Measurements from ENCODE around the gene FIG4.
"Not testable (repeated sequence)": the region's sequence is repeated elsewhere in the genome, so short reads cannot be mapped to it uniquely, and the experiment has no call there.

Gene FIG4

GRCh38 chr6:109815054-109815453 is 124.0 kb downstream of the FIG4 start:
- DNase-seq (ENCODE audit: low read depth): no peak
- TF ChIP-seq CTCF (IDR thresholded peaks at IDR 0.05; ENCODE audit: control insufficient read depth, insufficient read depth, low read depth, low read length, missing control alignments): no peak
- H3K4me3 ChIP-seq (ENCODE audit: control insufficient read depth, low read depth, low read length): no peak overlapping the region

- DNase-seq (ENCODE audit: low read depth): no peak
- no peak for TF ChIP-seq CTCF (IDR thresholded peaks at IDR 0.05; ENCODE audit: control insufficient read depth, insufficient read depth, low read depth, low read length, missing control alignments)
- no peak overlapping the region for H3K4me3 ChIP-seq (ENCODE audit: control insufficient read depth, low read depth, low read length)
Measured at GRCh38 chr6:109816452-109817374, 125.6 kb downstream of the FIG4 start.

DNA sequence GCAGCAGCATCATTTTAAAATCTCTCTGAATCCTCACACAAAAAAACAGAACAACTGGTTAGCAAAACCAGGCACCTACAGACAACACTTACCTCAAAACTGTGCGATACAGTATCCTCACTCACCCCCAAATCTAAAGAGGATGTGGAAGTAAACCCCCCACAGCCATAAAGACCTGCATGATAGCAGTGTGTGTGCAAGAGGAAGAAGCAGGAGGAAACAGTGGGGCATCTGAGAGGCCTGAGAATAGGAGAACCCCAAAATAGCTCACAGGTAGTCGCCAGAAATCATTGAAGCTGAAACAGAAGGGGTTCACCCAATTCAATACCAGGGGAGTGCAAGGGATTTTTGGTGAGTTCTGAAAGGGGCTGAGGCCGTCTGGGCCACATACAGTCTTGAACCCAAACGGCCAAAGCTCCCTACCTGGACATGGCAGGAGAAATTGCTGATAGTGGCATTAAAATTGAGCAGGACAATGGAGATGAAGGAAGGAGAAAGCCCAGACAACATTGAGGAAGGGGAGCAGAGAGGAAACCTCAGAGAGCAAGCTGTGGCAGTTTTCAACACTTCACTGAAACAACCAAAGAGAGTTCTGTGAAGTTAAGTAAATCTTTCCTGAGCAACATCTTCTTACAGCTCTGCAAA is 129.7 kb downstream of the FIG4 start:
- no peak for TF ChIP-seq CTCF (IDR thresholded peaks at IDR 0.05; ENCODE audit: control insufficient read depth, insufficient read depth, low read depth, low read length, missing control alignments)
- no peak for DNase-seq (ENCODE audit: low read depth)
- no peak overlapping the region for H3K4me3 ChIP-seq (ENCODE audit: control insufficient read depth, low read depth, low read length)

GRCh38 chr6:109821428-109821827 is 130.3 kb downstream of the FIG4 start:
- DNase-seq (ENCODE audit: low read depth): no peak
- H3K4me3 ChIP-seq (ENCODE audit: control insufficient read depth, low read depth, low read length): no peak overlapping the region
- no peak for TF ChIP-seq CTCF (IDR thresholded peaks at IDR 0.05; ENCODE audit: control insufficient read depth, insufficient read depth, low read depth, low read length, missing control alignments)

DNA sequence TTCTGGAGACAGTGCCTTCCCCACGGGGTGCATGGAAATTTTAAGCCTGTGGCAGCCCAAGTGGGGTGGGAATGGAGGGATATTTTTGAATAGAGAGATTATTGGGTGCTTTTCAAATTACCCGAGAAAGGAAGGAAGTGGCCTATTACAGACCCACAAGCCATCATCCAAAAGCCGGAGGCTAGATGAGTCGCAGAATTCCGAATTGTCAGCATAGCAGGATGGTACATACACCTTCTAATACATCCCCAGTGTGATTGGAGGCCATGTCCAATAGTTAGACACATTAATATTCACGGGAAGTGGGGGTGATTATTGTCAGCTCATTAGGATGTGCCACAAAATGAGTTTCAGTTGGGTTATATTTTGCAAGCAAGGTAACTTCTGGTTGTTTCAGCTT is 133.0 kb downstream of the FIG4 start:
- no peak for TF ChIP-seq CTCF (IDR thresholded peaks at IDR 0.05; ENCODE audit: control insufficient read depth, insufficient read depth, low read depth, low read length, missing control alignments)
- no peak overlapping the region for H3K4me3 ChIP-seq (ENCODE audit: control insufficient read depth, low read depth, low read length)
- no peak for DNase-seq (ENCODE audit: low read depth)

DNA sequence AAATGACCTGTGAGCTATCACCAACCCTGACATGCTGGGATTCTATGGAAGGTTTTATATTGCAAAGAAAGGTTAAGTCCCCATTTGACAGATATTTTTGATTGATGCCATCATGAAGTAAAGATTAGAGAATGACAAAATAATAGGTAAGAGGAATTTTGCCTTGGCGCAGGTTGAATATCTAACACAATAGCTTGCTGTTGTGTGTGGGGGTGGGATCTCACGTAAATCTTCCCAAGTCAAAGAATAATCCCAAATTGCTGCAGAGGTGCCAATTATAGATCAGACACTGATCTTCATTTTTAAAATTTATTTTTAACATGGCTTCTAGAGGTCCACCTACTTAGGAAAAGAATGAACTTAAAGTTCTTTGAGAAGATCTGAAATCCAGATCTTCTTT is 135.5 kb downstream of the FIG4 start:
- H3K4me3 ChIP-seq (ENCODE audit: control insufficient read depth, low read depth, low read length): no peak overlapping the region
- TF ChIP-seq CTCF (IDR thresholded peaks at IDR 0.05; ENCODE audit: control insufficient read depth, insufficient read depth, low read depth, low read length, missing control alignments): no peak
- no peak for DNase-seq (ENCODE audit: low read depth)

DNA sequence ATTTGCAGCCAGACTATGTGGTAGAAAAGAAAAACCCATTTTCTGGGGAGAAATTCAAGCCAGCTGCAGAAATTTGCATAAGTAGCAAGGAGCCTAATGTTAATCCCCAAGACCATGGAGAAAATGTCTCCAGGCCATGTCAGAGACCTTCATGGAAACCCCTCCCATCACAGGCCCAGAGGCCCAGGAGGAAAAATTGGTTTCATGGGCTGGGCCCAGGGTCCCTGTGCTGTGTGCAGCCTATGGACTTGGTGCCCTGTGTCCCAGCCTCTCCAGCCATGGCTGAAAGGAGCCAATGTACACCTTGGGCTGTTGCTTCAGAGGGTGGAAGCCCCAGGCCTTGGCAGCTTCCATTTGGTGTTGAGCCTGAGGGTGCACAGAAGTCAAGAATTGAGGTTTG is 140.3 kb downstream of the FIG4 start:
- not testable (repeated sequence) for DNase-seq (ENCODE audit: low read depth); H3K4me3 ChIP-seq (ENCODE audit: control insufficient read depth, low read depth, low read length)
